Mesothelial cell of epicardium (in vitro differentiated cells): ENCODE results near the gene STPG2. TPM values are rescaled to one million over a fixed set of nuclear protein-coding genes. Genes with fewer than 3 reads are reported as not detected.

Experiments
- DNase-seq, 2 experiments: peaks; one replicate each; pipeline ENCODE4 v3.0.0; 2021; ENCODE audit warnings: low spot score in 2 of 2; ENCODE audit not compliant: unreplicated experiment in 2 of 2
- H3K27ac Mint-ChIP-seq: 2 replicates; pipeline ENCODE4 v1.8.0; 2021; ENCODE audit warnings: mixed read lengths
- H3K27me3 Mint-ChIP-seq: 2 replicates; pipeline ENCODE4 v1.8.0; 2021; ENCODE audit warnings: low read depth, mixed read lengths
- H3K36me3 Mint-ChIP-seq: 2 replicates; pipeline ENCODE4 v1.8.0; 2021; ENCODE audit warnings: mixed read lengths
- H3K4me1 Mint-ChIP-seq: 2 replicates; pipeline ENCODE4 v1.8.0; 2021; ENCODE audit warnings: mixed read lengths
- H3K4me3 Mint-ChIP-seq: 2 replicates; pipeline ENCODE4 v1.8.0; 2021; ENCODE audit warnings: mild to moderate bottlenecking, moderate library complexity, mixed read lengths
- H3K9me3 Mint-ChIP-seq: 2 replicates; pipeline ENCODE4 v1.8.0; 2021; ENCODE audit warnings: mixed read lengths
- total RNA-seq: library from RNA; stranded (reverse); gene quantifications from 3 replicates; pipeline ENCODE4 v1.2.1, GENCODE V29; 2021
- TF ChIP-seq, protein P1 (sequence below): fragments of 200-600 bp; sonication (generic); IDR thresholded peaks from one replicate; pipeline ENCODE4 v1.5.0; 2021; ENCODE audit warnings: antibody characterized with exemption; ENCODE audit not compliant: unreplicated experiment

STPG2 gene
- total RNA-seq, 1 donor from 2014 or later: 0.85 TPM

GRCh38 chr4:98113012-98113411, 30.3 kb downstream of the STPG2 start:
- TF ChIP-seq, protein P1, sequence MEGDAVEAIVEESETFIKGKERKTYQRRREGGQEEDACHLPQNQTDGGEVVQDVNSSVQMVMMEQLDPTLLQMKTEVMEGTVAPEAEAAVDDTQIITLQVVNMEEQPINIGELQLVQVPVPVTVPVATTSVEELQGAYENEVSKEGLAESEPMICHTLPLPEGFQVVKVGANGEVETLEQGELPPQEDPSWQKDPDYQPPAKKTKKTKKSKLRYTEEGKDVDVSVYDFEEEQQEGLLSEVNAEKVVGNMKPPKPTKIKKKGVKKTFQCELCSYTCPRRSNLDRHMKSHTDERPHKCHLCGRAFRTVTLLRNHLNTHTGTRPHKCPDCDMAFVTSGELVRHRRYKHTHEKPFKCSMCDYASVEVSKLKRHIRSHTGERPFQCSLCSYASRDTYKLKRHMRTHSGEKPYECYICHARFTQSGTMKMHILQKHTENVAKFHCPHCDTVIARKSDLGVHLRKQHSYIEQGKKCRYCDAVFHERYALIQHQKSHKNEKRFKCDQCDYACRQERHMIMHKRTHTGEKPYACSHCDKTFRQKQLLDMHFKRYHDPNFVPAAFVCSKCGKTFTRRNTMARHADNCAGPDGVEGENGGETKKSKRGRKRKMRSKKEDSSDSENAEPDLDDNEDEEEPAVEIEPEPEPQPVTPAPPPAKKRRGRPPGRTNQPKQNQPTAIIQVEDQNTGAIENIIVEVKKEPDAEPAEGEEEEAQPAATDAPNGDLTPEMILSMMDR: no peak
- Mint-ChIP-seq H3K9me3 (peaks cover 8% of the 10 kb centered on the region), H3K4me3 (no peak overlapping the region), H3K36me3 (no peaks in the 10 kb centered on the region), H3K27ac (no peak overlapping the region), H3K4me1 (peaks cover 3% of the 10 kb centered on the region), H3K27me3 (no peaks in the 10 kb centered on the region)
- DNase-seq: no peak

DNA sequence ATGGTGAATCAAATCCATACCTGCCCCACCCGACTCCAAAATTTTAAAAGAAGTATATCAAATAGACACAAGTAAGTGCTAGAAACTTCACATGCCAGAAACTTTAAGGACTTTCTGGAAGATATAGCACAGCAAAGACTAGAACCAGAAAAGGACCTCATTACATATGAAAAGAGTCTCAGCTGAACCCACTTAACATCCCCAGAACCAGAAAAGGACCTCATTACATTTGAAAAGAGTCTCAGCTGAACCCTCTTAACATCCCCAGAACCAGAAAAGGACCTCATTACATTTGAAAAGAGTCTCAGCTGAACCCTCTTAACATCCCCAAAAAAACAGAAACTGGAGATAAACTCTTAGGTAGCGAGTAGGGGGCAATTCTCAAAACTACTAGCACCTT, 32.3 kb downstream of the STPG2 start:
- no peaks in the 10 kb centered on the region for H3K9me3 Mint-ChIP-seq
- no peaks in the 10 kb centered on the region for H3K36me3 Mint-ChIP-seq
- TF ChIP-seq, protein P1: no peak
- no peak overlapping the region for H3K27ac Mint-ChIP-seq
- H3K4me1 Mint-ChIP-seq: peaks cover 7% of the 10 kb centered on the region
- no peak for DNase-seq
- H3K4me3 Mint-ChIP-seq: no peak overlapping the region
- no peaks in the 10 kb centered on the region for H3K27me3 Mint-ChIP-seq

DNA sequence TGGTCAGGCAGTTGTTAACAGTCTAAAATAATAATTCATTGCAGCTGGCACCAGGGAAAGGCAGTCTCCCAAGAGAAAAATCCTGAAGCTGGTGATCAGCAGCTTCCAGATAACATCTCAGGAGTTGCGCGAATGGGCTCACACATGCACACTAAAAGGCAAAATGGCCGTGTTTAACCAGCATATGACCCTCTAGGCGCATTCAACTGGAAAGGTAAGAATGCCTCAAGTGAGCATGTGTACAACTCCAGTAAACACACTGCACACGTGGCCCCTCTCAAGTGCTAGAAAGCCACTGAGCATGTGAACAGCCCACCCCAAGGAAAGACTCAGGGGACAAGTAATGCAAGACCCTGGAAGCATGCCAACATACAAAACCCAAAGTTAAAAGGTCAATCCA, 33.1 kb downstream of the STPG2 start:
- Mint-ChIP-seq H3K9me3 (no peaks in the 10 kb centered on the region), H3K4me3 (no peak overlapping the region), H3K27ac (no peak overlapping the region), H3K27me3 (no peaks in the 10 kb centered on the region), H3K36me3 (no peaks in the 10 kb centered on the region), H3K4me1 (peaks cover 7% of the 10 kb centered on the region)
- no peak for DNase-seq
- TF ChIP-seq, protein P1: no peak

GRCh38 chr4:98102660-98103059, 40.6 kb downstream of the STPG2 start:
- Mint-ChIP-seq H3K27me3 (no peaks in the 10 kb centered on the region), H3K4me1 (peaks cover 8% of the 10 kb centered on the region), H3K27ac (no peak overlapping the region), H3K4me3 (no peak overlapping the region), H3K9me3 (no peaks in the 10 kb centered on the region), H3K36me3 (no peaks in the 10 kb centered on the region)
- TF ChIP-seq, protein P1: no peak
- no peak for DNase-seq

DNA sequence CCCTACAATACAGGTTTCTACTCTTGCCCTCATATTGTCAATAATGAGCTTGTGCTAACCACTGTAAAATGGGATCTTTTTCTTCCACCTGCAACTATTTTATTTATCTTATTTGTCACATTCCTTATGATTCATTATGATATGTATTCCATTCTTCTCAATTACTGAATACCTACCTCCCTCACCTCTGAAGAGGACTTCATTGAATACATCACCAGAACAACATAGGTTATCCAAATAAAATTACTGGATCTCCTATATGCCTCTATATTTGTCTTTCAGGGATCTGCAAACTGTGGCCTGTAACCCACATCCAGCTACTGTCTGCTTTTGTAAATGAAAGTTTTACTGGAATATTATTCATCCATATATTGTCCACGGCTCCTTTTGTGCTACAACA, 41.3 kb downstream of the STPG2 start:
- no peaks in the 10 kb centered on the region for H3K36me3 Mint-ChIP-seq
- H3K27me3 Mint-ChIP-seq: no peaks in the 10 kb centered on the region
- TF ChIP-seq, protein P1: no peak
- H3K9me3 Mint-ChIP-seq: peaks cover 3% of the 10 kb centered on the region
- H3K4me1 Mint-ChIP-seq: peaks cover 6% of the 10 kb centered on the region
- no peak for DNase-seq
- no peak overlapping the region for H3K4me3 Mint-ChIP-seq
- no peak overlapping the region for H3K27ac Mint-ChIP-seq

GRCh38 chr4:98098764-98099163, 44.5 kb downstream of the STPG2 start:
- Mint-ChIP-seq H3K27ac (no peak overlapping the region), H3K27me3 (no peaks in the 10 kb centered on the region), H3K36me3 (peaks cover 7% of the 10 kb centered on the region), H3K4me3 (no peak overlapping the region), H3K9me3 (peaks cover 24% of the 10 kb centered on the region), H3K4me1 (peaks cover 6% of the 10 kb centered on the region)
- no peak for DNase-seq
- TF ChIP-seq, protein P1: no peak
